GM21737 (cell line): ENCODE results near the gene ALDH3B2.
"Not testable (repeated sequence)": the region's sequence is repeated elsewhere in the genome, so short reads cannot be mapped to it uniquely, and the experiment has no call there.

Experiments
- ATAC-seq: cut with Tn5 transposase; IDR thresholded peaks from one replicate; pipeline ENCODE4 v1.9.1; 2021; ENCODE audit warnings: mild to moderate bottlenecking, moderate library complexity; ENCODE audit not compliant: unreplicated experiment

Gene ALDH3B2

GRCh38 chr11:67674442-67674871, at the start of gene ALDH3B2:
TSS of gene ALDH3B2 (minus strand) at chr11:67674623. CDS start at chr11:67666935, 7,688 bp downstream.
- no peak for ATAC-seq

DNA sequence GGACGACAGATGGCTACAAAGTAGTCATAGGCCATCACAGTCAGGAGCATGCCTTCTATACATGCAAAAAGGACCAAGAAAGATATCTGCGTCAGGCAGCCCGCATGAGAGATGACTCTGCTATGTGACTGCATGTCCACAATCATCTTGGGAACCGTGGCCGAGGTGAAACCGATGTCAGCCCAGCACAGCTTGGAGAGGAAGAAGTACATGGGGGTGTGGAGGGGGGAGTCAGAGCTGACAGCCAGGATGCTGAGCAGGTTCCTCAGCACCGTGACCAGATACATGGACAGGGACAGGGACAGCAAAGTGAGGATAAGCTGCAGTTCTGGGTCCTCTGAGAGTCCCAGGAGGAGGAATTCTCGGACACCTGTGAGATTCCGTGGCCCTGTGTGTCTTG, 48.6 kb upstream of the ALDH3B2 start:
- not testable (repeated sequence) for ATAC-seq

DNA sequence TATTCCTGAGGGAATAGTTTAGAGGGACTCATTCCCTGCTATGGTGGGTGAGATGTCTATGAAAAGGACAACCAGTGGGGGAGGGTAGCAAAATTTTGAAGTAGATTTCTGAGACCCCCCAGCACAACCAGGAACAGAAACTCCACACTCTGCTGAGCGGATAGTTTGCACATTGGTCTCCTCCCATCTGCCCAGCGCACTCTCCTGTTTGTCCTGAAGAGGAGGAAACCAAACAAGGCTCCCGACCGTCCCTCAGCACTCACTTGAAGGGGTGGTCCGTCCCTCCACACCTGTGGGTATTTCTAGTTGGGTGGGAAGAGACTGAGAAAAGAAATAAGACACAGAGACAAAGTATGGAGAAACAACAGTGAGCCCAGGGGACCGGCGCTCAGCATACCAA, 41.8 kb upstream of the ALDH3B2 start:
- ATAC-seq = not testable (repeated sequence)

DNA sequence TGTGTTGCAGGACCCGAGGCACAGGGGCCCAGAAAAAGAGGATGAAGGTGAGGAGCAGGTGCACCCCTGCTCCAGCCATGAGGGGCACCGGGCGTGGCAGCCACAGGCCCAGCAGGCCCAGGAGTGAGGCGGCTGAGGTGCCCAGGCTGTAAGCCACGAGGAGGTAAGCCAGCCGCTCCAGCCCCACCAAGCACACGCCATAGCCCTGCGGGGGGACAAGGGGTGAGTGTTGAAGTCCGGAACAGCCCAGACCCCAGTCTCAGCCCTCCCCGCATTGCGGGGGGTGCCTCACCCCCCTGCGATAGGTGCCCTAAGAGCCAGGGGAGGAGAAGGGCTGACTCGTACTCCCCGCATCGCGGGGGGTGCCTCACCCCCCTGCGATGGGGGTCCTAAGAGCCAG, 41.4 kb upstream of the ALDH3B2 start:
- not testable (repeated sequence) for ATAC-seq

DNA sequence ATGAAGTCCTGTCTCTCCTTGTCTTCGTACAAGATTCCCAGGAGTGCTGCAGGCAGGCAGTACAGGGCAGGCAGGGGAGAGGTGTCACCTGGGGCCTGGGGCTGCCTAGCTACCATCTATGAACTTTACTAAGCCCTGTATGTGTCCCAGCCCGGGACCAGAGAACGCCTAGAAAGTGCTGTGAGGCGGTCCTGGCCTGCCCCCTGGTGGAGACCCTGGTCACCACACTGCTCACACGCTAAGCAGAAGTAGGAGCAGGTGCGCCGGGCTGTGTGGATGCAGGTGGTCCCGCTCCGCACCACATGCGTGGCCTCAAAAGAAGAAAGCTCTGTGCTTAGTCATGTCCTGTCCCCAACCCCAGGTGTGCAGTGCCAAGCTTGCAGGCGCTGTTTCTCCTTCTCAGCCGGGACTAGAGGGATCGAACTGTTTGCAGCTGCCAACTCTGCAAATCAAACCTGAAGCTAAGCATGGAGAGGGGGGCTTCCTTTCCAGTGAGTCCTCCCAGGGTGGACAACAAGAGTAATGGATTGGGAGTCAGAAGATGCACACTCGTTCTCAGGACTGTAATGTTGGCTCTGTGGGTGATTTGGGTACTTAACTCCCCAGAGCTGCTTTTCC, 39.6 kb upstream of the ALDH3B2 start:
- not testable (repeated sequence) for ATAC-seq

- not testable (repeated sequence) for ATAC-seq
Measured at GRCh38 chr11:67711676-67712075, 37.3 kb upstream of the ALDH3B2 start.

DNA sequence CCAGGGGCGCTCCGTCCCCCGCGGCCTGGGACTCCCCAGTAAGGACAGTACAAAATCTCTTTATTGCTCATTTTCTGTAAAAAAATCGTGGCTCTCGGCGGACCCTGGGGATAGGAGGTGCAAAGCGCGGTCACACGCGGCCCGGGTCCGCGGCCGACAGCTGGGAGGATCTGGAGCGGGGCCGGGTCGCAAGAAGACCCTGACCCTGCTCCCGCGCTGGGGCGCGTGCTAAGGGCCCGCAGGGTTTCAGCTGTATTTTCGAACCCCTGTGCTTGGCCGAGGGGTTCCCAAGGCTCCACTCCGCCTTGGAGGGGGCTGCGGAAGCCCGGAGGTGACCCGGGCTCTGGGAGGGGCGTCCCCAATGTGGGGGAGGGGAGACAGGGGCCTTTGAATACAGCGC, 36.8 kb upstream of the ALDH3B2 start:
- not testable (repeated sequence) for ATAC-seq

DNA sequence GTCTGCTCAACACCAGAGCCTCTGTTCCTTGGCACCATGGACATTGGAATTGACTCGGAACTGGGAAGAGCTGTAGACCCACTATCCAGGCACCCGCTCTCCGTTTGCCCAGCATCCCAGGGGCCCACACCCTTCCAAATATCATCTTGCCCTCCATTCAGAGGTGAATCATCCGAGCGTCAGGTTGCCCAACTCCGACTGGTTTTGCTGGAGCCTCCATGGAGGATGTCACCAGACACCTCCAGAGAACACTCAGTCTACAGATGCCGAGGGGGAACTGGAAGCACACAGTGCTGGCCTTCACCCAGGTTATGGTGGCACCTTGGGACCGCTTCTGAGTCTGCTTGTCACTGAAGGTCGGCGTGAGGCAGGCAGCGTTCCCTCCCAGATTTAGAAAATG, 35.4 kb upstream of the ALDH3B2 start:
- ATAC-seq = not testable (repeated sequence)

DNA sequence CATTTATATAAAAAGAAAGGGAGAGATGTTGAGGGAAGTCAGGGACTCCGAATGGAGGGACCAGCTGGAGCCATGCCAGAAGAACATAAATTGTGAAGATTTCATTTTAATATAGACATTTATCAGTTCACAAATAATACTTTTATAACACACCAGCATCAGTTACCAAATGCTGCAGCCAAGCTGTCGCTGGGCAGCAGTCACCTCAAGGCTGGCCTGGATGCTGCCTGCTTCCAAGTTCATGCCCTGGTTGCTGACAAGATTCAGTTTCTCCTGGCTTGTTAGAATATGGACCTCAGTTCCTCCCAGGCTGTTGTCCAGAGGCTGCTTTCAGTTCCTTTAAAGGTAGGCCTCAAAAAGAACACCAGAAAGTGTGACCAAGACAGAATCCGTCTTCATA, 30.8 kb upstream of the ALDH3B2 start:
- no peak for ATAC-seq

DNA sequence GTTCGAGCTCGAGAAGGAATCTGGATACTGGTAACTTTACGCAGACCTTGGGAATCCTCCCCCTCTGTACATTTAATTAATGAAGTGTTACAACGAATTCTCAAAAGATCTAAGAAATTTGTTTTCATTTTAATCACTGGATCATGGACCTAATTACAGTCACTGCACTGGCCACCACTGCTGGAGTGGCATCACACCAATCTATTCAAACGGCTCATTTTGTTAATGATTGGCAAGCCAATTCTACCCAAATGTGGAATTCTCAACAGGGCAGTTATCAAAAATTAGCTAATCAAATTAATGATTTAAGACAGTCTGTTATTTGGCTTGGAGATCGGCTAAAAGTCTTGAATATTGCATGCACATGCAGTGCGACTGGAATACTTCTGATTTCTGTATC, 30.1 kb upstream of the ALDH3B2 start:
- no peak for ATAC-seq

GRCh38 chr11:67703709-67704108, 29.3 kb upstream of the ALDH3B2 start:
- not testable (repeated sequence) for ATAC-seq

DNA sequence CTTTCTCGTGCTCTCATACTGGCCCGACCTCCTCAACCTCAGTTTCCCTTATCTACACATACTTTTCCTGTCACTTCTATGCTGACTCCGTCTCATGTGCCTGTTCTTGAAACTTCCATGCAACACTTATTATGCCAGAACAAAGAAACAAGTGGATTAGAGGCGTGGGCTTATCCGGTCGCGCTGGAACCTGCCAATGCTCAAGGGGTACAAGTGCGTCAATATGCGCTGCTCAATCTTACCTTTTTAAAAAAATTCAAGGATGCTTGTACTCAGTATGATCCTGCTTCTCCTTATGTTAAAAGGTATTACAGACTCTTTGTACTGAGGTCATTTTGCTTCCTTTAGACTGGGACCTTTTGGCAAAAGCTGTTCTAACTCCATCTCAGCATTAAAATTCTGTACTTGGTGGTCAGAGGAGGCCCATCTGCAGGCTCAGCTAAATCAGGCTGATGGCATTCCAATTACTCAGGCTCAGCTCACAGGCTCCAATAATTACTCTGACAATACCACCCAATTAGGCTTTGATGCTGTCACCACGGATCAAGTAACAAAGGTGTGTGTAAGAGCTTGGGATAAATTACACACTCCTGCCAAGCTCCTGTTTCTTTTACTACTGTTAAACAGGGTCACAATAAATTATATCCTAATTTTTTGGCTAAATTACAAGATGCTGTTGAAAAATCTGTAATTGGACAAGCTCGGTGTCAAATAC, 26.3 kb upstream of the ALDH3B2 start:
- ATAC-seq = no peak

DNA sequence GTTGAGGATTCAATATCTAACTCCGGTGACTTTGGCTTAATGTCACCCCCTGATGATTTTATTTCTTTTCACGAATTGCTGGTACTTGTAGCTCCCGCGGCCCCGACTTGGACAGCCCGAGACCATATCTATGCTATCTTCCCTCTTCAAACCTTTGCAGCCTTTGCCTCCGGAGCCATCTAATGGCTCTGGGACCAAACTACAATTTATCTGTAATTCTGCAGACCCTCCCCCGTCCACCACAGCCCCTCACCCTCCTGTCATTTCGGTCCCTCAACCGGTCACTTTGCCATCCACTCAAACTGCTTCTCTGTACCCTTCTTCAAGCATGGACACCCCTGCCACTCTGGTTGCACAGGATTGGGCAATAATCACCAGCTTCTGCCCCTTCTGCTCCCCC, 25.7 kb upstream of the ALDH3B2 start:
- no peak for ATAC-seq

GRCh38 chr11:67699521-67699920, 25.1 kb upstream of the ALDH3B2 start:
- ATAC-seq = no peak

DNA sequence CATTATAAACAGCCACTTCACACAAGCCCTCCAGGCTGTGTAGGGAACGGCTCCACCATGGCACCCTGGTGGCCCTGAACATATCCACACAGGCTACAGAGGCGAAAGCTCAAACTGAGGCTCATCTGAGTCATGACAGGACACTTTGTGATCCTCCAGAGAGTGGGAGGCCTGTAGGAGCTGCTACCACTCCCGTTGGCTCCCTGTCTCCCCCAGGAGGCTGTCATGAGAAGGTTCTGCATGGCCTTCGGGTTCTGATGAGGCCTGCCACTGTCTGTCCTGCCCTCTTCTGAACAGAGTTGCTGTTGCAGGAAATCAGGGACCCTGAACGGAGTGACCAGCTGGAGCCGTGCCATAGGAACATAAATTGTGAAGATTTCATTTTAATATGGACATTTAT, 23.8 kb upstream of the ALDH3B2 start:
- ATAC-seq = no peak

DNA sequence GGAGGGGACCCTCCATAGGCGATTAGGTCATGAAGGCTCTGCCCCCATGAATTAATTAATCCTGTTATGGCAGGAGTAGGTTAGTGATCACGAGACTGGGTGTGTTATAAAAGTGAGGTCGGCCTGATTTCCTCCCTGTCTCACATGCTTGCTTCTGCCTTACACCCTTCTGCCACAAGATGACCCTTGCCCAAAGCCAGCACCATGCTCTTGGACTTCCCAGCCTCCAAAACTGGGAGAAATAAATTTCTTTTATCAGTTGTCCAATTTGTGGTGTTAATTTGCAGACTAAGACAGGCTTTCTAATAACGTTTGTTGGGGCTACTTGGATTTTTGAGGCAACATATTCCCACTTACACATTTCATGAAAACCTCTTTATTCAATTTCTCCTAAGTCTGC, 23.4 kb upstream of the ALDH3B2 start:
- no peak for ATAC-seq

- no peak for ATAC-seq
Measured at GRCh38 chr11:67696998-67697397, 22.6 kb upstream of the ALDH3B2 start.

- ATAC-seq = no peak
Measured at GRCh38 chr11:67695606-67696005, 21.2 kb upstream of the ALDH3B2 start.

DNA sequence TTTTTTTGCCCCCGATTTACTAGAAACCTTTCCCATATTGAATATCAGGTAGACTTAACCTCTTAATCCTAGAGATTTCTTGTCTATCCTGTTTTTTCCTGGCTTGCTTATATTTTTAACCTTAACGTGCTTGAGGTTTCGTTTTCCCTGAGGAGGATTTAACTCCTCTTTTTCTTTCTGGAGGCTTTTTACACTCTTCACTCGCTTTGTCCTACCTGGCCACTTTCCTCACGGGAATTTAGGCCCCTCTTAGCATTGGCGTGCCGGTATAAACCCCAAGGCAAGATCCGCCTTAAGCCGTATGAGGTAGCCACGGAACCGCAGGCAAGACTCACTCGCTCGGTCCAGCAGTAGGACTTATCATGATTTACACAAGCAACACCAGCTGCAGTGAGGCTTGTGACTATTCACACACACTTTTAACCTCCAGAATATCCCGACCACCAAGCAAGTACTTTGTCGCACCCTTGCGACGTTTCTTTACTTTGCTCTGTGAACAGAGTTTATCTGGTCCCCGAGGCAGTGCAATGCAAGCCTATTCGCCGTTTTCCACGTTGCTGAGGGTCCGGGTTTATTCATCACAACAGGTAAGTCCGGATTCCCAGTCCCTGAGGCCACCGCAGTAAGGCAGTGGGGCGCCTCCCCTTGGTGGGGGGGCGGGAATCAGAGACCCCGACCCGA, 20.6 kb upstream of the ALDH3B2 start:
- no peak for ATAC-seq

- no peak for ATAC-seq
Measured at GRCh38 chr11:67691149-67691548, 16.7 kb upstream of the ALDH3B2 start.

DNA sequence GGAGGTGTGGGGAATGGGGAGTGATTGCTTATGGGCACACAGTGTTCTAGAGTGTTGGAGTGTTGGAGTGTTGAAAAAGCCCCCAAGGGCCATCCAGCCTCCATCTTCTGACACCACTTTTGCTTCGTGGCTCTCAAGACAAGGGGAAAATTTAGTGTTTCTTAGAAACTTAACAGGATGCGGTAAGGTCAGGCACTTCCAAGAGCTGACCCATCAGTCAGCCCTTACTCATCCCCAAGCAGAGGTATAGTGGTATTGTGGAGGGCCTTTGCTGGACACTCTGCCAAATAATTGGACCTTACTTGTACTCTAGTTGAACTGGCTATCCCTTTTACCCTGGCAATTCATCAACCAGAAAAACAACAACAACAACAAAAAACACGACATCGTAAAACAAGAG, 14.8 kb upstream of the ALDH3B2 start:
- no peak for ATAC-seq

DNA sequence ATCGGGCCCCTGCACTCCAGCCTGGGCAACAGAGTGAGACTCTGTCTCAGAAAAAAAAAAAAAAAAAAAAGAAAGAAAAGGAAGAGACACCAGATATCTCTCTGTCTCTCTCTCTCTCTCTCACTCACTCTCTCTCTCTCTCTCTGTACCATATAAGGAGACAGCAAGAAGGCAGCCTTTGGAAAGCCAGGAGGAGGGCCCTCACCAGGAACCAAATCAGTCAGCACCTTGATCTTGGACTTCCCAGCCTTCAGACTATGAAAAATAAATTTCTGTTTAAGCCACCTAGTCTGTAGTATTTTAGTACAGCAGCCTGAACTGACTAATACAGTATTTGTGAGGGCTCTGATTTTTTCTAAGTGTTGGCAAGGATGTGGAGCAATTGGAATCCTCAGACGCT, 13.6 kb upstream of the ALDH3B2 start:
- ATAC-seq = no peak
